ENCODE measurements around the gene KIAA1549.
"Not testable (repeated sequence)": the region's sequence is repeated elsewhere in the genome, so short reads cannot be mapped to it uniquely, and the experiment has no call there.

Gene KIAA1549

DNA sequence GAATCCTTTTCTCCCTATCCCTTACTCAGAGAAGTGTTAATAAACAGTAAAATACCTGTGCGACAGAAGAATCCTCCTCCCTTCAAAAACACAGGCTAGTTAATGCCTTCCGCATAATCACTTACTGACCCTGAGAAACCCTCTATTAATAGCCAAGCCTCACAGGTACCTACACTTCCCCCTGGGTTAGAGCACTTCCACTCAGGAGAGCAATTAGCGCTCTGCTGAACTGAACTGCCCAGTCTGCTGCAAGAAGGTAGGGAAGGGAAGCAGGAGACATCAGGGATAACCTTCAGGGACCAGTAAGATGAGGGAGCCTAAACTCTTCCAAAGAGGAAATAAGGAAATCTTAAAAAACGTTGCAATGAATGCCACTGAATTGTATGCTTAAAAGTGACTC is 39.6 kb downstream of the KIAA1549 start:
- peak; percentile 46 for DNase-seq

DNA sequence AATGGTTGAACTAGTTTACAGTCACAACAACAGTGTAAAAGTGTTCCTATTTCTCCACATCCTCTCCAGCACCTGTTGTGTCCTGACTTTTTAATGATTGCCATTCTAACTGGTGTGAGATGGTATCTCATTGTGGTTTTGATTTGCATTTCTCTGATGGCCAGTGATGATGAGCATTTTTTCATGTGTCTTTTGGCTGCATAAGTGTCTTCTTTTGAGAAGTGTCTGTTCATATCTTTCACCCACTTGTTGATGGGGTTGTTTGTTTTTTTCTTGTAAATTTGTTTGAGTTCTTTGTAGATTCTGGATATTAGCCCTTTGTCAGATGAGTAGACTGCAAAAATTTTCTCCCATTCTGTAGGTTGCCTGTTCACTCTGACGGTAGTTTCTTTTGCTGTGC is 40.6 kb downstream of the KIAA1549 start:
- not testable (repeated sequence) for DNase-seq

DNA sequence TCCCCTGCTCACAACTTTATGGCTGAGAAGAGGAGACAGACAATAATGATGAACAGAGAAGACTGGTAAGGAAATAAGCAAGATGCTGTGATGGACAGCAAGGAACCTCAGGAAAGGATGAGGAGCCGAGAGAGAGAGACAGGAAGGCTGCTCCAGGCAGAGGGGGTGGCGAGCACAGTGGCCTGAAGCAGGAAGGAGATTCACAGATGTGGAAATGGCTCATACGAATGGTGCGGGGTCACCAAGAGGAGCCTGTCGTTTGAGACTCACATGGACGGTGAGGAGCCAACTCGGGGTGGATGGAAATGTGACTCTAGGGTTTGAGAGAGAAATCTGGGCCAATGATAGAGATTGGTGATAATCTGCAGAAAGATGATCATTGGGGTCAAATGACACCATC is 43.7 kb downstream of the KIAA1549 start:
- DNase-seq: no peak

DNA sequence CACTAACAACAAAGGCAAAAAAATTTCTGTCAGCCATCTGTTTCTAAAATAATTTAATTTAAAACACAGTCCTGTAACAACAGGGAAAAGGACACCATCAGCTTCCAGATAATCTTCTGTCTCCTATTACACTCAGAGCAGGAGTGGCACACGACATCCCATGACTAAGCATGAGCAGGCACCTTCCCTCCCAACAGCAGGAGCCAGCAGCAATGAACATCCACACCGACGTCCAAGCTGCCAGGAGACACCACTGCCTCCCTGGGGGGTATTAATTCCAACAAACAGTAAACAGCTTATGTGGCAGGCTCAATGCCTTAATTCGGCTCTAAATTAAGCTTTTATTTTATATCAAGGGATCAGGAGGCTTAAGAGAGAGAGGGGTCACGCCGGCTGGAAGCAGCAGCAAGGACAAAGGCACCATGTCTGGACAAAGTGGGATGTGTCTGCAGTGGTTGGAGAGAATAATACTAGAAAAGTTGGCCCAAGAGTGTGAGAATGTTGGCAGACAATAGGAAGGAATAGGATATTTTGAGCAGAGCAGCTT is 45.7 kb downstream of the KIAA1549 start:
- DNase-seq: peak; percentile 77

DNA sequence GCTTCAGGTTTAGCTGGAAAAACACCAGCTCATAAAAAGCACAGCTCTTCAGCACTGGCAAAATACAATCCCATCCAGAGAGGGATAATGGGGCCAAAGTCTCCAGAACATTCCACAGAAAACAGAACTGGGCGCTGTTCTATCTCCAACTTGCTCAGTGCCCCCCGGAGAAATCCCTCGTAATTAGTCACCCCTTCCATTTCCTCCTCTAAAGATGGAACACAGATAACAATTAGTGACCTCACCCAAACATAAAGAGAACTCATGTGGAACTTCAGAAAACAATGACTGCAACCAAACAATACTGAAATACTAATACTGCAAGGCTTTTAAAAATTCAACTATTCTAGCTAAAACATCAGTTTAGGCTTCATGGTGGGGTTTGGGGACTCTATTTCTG is 46.3 kb downstream of the KIAA1549 start:
- DNase-seq: peak; percentile 47

DNA sequence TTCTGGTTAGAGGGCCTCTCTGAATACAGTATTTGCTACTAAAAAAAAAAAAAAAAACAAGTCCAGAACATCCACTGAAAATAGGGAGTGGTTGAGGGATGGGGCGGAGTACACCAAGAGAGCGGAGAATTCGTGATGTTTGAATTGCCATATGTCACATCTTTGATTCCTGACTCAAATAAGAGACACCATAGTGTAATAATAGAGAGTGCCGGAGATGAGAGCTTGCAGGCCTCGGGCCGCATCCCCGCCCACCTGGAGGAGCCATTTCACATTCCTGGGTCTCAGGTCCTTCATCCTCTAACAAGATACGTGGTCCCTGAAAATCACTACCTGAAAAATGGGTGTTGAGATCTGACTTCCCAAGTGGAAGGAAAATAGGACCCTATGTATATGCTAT is 46.8 kb downstream of the KIAA1549 start:
- peak; percentile 15 for DNase-seq

DNA sequence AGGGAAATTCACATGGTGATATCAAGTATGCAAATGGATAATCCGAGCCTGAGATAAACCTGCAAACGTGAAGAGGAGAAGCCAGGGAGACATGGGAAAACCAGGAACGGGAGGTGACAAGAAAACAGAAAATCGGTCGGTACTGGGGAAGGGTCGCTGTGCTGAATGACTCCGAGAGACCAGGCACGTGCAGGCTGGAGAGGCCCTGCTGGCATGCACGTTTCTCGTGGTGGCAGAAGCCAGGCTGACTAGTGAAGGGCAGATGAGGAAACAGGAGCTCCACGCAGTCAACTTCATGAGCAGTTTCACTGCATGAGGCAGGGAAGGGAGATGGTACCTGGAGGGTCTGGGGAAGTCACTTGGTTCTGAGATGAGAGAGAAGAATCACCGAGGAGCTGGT is 48.3 kb downstream of the KIAA1549 start:
- no peak for DNase-seq

DNA sequence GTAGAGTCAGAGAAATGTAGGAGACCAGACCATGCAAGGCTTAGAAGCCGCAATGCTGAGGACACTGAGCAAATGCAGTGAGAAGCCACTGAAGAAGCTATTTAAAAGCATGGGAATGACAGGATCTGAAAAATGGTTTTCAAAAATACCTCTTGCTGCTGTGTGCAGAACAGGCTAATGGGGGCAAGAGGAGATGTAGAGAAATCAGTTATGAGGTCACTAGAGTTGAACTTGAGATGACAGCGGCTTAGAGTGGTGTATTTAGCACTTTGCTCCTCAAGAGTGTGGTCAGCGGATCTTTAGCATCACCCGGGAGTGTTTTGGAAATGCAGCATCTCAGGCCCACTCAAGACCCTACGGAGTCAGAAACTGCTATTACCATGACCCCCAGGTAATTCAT is 48.8 kb downstream of the KIAA1549 start:
- DNase-seq: no peak

DNA sequence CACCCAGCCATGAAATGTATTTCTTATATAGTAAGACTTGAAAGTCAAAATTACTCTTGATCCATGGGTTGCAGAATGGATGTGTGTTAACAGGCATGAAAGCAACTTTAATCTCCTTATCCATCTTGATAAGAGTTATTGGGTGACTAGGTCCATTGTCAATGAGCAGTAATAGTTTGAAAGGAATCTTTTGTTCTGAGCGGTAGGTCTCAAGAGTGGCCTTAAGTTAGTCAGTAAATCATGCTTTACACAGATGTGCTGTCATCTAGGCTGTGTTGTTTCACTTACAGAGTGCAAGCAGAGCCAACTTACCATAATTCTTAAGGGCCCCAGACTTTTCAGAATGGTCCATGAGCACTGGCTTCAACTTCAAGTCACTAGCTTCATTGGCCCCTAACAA is 51.2 kb downstream of the KIAA1549 start:
- DNase-seq: no peak

DNA sequence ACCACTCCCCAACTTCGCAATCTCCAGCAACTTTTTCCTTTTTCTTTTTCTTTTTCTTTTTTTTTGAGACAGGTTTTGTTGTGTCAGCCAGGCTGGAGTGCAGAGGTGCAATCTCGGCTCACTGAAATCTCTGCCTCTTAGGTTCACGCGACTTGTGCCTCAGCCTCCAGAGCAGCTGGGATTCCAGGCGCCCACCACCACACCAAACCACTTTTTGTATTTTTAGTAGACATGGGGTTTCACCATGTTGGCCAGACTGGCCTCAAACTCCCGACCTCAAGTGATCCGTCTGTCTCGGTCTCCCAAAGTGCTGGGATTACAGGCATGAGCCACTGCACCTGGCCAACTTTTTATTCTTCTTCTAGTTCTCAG is 55.0 kb downstream of the KIAA1549 start:
- no peak for DNase-seq

DNA sequence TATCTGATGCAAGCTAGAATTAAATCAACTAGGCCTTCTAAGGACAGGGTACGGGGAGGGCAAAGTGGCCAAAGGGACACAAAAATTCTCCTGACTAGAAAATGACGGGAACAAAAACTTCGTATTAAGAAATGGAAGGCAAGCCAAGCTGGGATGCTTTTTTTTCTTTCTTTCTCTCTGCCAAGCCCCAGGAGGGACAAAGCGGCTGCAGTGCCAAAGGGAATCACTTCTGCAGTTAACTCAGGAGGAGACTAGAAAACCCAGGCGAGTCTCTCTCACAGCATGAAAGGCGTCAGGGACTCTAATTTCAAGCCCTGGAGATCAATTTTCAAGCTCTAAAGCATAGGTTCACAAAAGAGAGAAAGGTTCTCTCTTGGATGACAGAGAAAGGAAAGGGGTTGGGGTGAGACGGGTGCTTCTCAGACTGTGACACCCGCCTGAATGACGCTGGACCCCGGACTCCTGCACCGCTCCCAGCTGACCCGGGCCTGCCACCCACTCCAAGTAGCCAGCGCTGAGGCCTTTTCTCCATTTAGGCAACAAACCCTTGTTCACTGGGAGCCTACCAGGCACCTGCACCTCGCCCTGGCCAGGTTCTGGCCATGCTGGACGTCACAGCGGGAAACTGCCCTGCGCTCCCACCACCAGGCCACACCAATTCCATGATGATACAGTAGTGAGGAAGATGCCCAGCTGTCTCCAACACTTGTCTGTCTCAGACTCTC is 56.5 kb downstream of the KIAA1549 start:
- DNase-seq: peak; percentile 85

DNA sequence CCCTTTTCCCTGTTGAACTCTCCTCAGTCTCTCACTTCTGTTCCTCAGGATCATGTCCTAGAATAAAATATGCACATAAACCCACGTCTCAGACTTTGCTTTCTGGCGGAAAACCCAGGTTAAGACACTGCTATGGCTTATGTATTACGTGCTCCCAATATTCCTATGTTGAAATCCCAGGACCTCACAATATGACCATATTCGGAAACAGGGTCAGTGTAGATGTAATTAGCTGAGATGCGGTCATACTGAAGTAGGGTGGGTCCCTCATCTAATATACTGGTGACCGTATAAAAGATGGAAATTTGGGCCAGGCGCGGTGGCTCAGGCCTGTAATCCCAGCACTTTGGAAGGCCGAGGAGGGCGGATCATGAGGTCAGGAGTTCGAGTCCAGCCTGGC is 59.9 kb downstream of the KIAA1549 start:
- no peak for DNase-seq

DNA sequence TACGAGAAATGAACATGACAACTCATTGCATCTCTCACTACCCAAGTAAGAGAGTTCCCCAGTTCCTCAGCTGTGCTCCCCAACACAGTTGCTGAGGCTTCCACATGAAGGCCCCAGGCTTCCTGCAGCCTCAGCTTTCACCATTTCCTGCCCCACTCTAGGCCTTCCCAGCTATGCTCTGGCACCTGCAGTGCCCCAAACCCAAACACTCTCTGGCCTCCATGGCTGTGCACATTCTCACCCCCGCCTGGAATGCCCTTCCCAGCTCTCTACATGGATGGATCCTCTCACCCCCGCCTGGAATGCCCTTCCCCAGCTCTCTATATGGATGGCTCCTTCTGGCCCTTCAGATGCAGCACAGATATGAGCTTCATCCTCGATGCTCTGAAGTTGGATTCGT is 61.3 kb downstream of the KIAA1549 start:
- DNase-seq: no peak

DNA sequence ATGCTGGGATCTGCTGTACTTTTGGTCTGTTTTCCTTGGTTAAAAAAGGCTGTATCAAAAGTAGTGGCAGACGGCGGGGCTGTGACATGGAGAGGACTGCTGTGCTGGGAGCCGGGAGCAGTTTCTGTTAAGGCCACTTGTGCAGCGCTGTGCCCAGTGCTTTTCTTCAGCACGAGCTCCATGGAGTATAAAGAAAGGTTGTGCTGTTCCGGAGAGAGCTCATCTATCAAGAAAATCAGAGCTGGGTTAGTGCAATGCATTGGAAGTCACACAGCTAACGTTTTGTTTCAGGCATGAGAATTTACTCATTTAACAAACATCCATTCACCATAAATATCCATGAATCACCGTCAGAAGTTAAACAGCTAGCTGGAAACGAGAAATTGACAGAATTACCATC is 62.0 kb downstream of the KIAA1549 start:
- no peak for DNase-seq

DNA sequence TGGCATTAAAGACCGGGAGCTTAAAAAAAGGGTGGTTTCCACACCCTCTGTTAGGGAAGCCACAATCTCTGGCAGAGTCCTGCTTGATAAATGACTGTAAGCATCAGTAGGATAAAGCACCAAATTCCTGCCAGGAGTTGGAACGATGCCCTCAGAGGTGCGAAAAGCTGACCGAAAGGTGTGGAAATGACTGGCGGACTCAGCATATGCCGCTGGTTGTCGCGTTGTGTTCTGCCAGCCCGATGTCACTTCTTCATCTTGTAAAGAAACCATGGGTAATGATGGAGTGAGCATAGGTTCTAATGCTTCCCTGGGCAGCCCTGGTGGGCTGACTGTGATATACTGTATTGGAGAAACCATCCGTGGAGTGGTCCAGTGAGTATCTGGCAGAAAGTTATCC is 62.4 kb downstream of the KIAA1549 start:
- no peak for DNase-seq

DNA sequence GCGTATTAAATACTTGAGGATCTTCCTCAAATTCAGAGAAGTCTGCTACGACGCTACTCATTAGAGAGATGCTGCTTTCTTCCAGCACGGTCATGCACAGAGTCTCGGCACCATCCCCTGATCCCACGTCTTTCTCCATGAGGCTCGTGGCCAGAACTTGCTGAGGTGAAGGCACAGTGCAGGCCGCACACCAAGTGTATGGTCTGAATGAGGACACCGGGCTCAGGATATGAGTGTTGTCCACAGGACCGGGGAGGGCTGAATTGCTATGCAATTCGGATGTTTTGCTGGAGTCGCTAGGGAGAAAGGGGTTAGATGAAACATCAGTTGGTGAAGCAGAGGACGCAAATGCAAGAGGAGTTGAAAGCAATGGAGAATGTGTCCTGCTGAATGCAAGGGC is 63.0 kb downstream of the KIAA1549 start:
- DNase-seq: no peak

DNA sequence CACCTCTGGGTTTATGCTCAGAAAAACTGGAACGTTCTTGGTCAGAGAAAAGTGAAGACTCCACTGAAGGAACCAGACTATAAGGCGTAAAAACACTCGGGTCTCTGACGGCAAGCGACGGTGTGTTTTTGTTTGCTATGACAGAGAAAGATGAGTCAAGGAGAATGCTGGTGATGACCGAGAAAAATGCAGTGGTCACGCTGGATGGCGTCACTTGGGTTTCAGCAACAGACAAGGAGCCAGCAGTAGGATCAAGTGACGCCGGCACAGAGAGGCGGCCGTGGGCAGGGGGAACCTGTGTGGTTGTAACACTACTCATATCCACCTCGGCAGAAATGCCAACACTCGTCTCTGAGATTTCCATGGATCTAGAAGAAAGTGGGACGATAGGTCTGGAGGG is 63.4 kb downstream of the KIAA1549 start:
- DNase-seq: no peak

DNA sequence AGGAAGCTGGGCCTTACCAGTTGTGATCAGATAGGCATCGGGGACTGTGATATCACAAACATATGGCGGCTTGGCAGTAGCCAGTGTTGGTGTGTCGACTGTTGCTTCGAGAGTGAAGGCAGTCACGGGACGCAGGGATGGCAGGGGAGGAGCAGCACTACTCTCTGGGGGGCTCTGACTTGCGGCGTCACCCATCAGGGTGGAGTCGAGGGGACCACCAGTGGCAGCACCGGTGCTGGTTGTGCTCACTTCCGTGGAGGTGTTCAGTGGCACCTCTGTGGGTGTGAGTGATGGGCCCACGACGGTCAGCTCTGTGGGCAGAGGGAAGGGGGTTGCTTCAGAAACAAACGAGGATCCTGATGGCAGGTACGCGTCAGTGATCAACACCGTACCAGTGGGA is 64.5 kb downstream of the KIAA1549 start:
- no peak for DNase-seq

DNA sequence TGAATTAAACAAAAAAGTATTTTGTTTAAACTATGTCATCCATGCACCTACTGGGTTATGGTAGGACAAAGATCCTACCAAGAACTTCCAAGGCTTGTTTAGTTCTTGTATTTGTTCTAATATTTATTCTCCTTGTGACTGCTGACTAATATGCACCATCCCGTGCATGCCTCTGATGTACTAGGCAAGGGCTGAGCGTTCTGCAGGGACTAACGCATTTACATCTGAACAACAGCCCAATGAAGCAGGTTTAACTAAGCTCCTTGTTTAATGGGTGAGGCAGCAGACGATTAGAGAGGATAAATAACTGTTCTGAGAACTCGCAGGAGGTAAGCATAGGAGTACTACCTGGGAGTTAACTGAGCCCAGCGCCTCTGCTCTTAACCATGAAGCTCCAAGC is 64.9 kb downstream of the KIAA1549 start:
- no peak for DNase-seq

DNA sequence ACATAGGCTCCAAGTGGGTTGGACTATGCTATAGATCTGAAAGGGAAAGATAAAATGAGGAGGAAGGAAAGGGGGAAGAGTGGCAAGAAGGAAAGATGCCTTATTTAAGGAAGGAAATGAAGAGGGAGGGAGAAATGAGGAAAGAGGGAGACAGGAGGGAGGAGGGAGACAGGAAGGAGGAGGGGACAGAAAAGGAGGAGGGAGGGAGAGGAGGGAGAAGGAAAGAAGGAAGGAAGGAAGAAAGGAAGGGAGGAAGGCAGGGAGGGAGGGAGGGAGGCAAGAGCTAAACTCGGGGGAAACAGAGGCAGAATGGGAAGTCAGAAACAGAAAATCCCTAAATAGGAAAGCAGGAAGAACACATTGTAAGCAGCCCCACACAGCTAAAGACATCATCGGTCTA is 67.4 kb downstream of the KIAA1549 start:
- peak; percentile 7 for DNase-seq

DNA sequence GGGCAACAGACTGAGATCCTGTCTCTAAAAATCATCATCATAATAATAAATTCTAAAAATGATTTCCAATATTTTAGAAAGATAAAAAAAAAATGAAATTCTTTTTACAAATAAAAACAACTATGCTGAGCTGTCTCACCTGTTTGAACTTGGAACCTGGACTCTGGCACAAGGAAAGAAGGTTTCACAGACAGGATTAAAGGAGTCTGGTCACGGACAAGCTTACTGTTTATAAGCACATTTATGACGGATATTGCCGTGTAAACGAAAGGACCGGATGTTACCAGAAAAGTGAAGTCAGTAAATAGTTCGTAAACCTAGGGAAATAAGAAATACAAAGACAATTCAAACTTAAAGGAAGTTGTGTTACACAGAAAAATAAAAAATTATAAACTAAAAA is 70.2 kb downstream of the KIAA1549 start:
- DNase-seq: no peak

DNA sequence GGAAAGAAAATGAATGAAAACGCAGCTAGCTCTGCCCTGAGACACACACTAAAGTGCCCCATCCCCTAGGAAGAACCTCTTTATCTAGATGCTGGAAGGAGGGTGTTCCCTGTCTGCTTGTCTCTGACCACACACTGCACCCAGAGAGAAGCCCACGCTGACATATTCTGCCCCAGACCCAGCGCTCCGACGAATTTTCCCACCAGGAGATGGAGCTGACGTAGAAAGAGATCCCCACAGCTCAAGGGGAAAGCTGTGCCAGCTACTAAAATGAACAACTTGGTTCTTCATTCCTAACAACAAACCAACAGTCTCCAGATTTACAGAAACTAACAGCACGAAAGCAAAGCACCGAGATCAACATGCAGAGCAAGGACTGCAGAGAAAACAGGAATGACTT is 73.3 kb downstream of the KIAA1549 start:
- no peak for DNase-seq

DNA sequence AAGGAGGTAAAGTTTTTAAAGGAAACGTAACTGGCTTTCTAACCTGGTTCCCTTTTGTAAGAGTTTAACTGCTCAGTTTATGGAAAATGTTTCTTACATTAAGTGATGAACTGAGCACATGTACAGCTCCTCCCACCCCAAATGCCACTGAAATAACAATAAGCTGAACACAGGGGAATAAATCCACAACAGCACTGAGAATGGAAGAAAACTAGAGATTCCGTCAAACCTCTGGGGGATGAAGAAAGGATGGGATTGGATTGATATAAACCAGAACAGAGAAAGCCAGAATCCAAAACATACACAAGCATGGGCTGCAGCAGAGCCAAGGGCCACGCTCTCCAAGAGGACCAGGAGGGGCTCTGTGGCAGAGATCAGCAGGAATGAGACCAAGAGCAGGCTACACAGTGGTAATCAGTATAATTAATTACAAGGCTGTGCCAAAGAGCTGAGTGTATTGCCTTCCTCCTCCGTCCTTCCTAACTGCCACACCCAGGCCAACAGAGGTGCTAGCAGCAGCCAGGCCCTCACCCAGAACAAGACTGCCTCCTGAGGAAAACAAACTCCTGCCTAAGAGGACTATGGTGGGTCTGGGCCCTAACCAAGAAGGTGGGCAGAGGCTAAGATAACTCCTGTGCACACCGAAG is 73.9 kb downstream of the KIAA1549 start:
- DNase-seq: peak; percentile 10

DNA sequence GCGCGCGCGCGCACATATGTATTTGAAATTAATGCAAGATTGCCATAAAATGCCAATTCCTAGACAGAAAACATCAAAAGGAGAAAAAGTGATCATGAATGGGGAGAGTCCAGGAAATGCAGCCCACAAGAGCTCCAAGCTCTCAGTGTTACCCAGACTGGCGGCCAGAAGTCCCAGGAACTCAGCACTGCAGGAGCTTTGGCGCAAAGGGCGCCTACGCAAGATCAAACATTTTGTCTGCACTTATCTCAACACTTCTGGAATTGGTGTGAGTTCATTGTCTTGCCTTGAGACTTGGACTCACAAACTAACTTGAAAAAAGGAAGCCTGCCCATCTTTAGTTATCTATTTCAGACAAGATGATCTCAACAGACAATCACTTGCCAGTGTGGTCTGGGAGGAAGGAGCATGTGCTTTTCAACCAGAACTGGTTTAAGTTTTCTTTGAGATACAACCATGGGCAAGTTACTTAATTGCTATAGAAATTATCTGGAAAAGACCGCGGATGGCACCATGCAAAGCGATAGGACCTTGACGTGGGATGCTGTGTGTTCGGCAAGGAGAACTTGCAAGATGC is 77.2 kb downstream of the KIAA1549 start:
- DNase-seq: no peak
